Coronary artery (tissue), 2 donors: ENCODE measurements around the gene CSF1R.
A peak's percentile ranks its signal among the peaks of the same experiment; 100 is the strongest.

Experiments
- DNase-seq: peaks from one replicate; pipeline ENCODE4 v3.0.0-alpha.2; 2017; ENCODE audit warnings: low spot score
- H3K27ac ChIP-seq, 2 donors: fragments of 200-600 bp; sonication (generic); one replicate each; pipeline ENCODE4 v1.5.1; 2016 to 2019
- H3K4me3 ChIP-seq: fragments of 200-600 bp; sonication (generic); 2 replicates; pipeline ENCODE4 v1.5.1; 2016; ENCODE audit warnings: mild to moderate bottlenecking, moderate library complexity
- TF ChIP-seq, protein P1 (sequence below): fragments of 200-600 bp; sonication (generic); IDR thresholded peaks from one replicate; pipeline ENCODE4 v1.5.1; 2019; ENCODE audit warnings: antibody characterized with exemption

CSF1R gene

DNA sequence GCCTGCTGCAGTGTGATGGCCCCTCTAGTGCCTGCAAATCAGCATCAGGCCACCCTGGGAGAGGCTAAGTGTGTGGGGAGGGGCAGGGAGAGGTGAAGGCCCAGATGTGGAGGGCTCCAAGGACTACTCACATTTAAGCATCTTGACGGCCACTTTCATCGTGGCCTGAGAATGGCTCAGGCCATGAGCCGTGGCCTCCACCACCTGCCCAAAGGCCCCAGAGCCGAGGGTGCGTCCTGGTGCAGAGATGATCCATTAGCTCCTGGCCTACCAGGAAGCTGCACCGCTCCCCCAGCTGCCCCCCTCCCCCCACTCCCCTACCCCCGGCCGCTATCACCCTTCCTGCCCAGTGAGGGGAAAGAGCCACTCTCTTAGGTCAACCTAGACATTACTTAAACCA is 38.2 kb upstream of the CSF1R start:
- H3K27ac ChIP-seq = peak overlapping the region in 1 of 2 donors; percentile 25
- H3K4me3 ChIP-seq = no peak overlapping the region
- DNase-seq = no peak
- TF ChIP-seq, protein P1, sequence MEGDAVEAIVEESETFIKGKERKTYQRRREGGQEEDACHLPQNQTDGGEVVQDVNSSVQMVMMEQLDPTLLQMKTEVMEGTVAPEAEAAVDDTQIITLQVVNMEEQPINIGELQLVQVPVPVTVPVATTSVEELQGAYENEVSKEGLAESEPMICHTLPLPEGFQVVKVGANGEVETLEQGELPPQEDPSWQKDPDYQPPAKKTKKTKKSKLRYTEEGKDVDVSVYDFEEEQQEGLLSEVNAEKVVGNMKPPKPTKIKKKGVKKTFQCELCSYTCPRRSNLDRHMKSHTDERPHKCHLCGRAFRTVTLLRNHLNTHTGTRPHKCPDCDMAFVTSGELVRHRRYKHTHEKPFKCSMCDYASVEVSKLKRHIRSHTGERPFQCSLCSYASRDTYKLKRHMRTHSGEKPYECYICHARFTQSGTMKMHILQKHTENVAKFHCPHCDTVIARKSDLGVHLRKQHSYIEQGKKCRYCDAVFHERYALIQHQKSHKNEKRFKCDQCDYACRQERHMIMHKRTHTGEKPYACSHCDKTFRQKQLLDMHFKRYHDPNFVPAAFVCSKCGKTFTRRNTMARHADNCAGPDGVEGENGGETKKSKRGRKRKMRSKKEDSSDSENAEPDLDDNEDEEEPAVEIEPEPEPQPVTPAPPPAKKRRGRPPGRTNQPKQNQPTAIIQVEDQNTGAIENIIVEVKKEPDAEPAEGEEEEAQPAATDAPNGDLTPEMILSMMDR = no peak

DNA sequence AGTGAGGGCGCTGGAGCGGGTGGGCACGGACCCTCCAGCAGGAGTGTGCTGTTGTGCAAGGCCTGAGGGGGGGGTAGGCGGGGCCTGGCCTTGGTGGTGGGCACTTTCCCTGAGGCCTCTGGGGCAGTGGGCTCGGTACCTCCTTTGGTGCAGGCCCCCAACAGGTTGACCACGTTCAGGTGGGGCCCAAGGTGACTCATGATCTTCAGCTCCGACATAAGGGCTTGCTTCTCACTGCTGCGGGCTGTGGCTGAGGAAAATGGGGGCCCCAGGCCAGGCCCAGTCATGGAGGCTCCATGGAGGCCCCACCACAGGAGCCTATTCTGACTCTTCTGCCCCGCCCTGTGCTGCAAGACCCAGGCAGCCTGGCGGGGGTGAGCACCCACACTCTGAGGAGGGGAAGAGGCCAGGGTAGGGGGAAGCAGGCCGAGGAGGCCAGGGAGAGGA is 37.8 kb upstream of the CSF1R start:
- Histone ChIP-seq H3K27ac (peak overlapping the region in 1 of 2 donors; percentile 25), H3K4me3 (no peak overlapping the region)
- no peak for DNase-seq
- TF ChIP-seq, protein P1 = no peak

DNA sequence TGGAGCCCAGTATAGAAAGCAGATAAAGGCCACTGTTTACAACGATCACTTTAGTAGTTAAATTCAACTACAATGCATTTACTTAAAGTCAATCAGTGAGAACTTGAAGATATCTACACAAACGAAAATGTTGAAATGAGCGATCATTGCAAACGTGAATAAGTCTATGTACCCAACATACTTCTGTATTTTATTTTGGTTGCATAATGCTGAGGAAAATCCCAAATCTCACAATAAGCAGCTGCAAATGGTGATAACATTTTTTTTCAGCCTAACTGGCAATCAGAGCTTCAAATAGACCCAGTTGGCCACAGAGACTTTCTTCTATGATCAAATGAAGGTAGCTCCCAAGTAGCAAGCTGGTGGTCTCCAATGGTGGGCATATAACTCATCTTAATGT is 37.2 kb upstream of the CSF1R start:
- no peak for DNase-seq
- TF ChIP-seq, protein P1 = no peak
- peak overlapping the region in 1 of 2 donors; percentile 25 for H3K27ac ChIP-seq

DNA sequence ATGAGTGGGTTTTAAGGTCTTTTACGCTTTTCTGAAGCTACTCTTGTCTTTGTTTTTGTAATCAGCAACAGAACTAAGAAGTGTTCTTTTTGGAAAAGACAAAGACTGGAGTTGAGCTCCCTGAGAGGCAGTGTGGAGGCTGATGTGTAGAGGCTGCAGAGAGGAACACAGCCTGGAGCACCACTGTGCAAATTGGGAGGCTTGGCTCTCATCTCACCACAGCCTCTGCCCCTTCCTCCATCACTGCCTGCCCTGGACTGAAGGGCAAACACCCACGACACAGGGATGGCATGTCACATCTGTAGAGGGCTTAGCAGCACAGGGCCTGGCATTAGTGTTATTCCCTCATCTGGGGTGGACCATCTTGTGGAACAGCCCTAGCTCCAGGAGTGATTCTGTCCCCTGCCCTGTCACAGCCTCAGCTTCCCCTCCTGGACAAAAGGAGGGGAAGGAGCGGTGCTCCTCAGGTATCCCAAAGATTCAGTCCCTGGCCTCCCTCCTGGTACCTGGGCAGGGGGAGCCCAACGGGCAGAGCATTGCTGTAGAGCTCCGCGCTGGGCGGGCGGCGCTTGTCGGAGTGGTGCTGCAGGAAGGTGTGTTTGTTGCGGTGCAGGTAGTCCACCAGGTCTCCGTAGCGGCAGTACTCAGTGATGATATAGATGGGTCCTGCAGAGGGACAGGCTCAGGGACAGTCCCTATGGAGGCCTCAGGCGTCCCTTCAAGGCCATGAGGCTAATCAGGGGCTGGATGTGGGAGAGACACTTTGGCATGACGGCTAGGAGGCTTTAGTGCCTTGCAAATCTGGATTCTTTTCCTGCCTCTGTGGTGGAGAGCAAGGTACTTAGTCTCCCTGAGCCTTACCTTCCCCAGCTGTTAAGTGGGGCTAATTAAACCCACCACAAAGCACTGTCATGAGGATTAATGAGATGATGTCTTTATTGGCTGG is 36.5 kb upstream of the CSF1R start:
- H3K27ac ChIP-seq = peak overlapping the region in 1 of 2 donors; percentile 38

More for the DNA sequence above, 37.2 kb upstream of the CSF1R start:
- no peak overlapping the region for H3K4me3 ChIP-seq

DNA sequence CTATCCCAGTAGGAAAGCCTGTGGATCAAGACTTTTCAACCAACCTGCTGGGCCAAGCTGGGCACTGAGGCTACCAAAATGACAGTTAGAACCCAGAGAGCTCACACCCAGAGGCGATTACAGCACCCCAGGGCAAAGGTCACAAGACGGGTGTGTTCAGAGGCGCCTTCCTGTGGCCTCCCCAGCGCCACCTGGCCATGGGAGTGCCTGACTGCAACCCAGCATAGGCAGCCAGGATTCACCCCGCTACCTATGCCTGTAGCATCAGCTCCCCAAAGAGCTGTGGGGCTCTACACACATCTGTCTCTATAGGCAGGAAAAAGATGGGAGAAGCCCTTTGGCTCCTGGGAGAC is 35.8 kb upstream of the CSF1R start:
- DNase-seq = peak; percentile 70
- H3K27ac ChIP-seq = peak overlapping the region; percentile 3 to 38
- no peak overlapping the region for H3K4me3 ChIP-seq
- TF ChIP-seq, protein P1 = no peak

More for the DNA sequence above, 36.5 kb upstream of the CSF1R start:
- peak; percentile 56 for DNase-seq
- no peak overlapping the region for H3K4me3 ChIP-seq
- TF ChIP-seq, protein P1 = no peak

DNA sequence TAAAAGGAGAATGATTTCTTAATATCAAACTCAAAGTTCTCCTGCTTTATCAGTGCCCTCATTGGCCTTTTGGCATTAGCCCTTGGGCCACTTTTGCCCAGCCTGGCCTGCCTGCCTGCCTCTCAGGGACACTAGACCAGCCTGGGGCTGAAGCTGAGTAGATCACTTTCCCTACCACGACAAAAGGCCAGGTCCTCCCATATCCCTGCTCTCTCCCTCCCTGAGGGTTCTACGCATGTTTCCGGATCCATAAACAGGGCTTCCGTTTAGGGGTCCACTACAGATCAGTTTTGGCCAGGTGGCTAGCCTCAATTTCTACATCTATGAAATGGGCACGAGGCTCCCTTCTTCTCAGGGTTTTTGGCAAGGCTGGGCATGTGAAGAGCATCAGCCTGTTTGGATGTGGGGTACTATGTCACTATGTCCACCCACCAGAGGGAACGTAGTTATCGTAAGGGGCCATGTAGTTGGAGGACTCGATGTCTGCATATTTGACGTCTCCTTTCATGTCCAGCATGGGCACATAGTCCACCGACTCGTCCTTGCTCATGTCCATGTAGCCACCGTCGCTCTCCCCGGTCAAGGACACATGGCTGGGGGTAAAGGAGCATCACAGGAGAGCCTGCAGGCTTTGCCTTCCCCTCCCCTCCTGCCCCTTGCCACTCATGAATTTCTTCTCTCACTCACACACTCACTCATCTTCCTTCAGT is 35.2 kb upstream of the CSF1R start:
- no peak overlapping the region for H3K4me3 ChIP-seq
- TF ChIP-seq, protein P1 = no peak
- peak overlapping the region; percentile 3 to 47 for H3K27ac ChIP-seq
- DNase-seq = peak; percentile 59
